Measurements from ENCODE around the gene IL13. TPM values are rescaled to one million over a fixed set of nuclear protein-coding genes. Genes with fewer than 3 reads are reported as not detected.

IL13 gene
- total RNA-seq, 1 experiment from 2014 or later = not detected

- ATAC-seq = no peak
- CTCF ChIA-PET = no interaction called here
- H3K4me2 ChIP-seq (ENCODE audit: low read length) = no peak overlapping the region
- no peak overlapping the region for H3K27ac ChIP-seq (ENCODE audit: low read depth, low read length)
- H3K36me3 ChIP-seq (ENCODE audit: control insufficient read depth in 1 of 2, insufficient read depth in 2 of 2, low read length in 2 of 2) = no peaks in the 10 kb centered on the region
- intact Hi-C loops (cut with micrococcal nuclease) = no loop called here
- no peak overlapping the region for H3K4me3 ChIP-seq (replicated peaks in 1 of 2; ENCODE audit: low read depth in 1 of 2, low read length in 2 of 2)
- TF ChIP-seq CEBPB (IDR thresholded peaks at IDR 0.05; ENCODE audit: low read depth) = no peak
- TF ChIP-seq, protein P1, sequence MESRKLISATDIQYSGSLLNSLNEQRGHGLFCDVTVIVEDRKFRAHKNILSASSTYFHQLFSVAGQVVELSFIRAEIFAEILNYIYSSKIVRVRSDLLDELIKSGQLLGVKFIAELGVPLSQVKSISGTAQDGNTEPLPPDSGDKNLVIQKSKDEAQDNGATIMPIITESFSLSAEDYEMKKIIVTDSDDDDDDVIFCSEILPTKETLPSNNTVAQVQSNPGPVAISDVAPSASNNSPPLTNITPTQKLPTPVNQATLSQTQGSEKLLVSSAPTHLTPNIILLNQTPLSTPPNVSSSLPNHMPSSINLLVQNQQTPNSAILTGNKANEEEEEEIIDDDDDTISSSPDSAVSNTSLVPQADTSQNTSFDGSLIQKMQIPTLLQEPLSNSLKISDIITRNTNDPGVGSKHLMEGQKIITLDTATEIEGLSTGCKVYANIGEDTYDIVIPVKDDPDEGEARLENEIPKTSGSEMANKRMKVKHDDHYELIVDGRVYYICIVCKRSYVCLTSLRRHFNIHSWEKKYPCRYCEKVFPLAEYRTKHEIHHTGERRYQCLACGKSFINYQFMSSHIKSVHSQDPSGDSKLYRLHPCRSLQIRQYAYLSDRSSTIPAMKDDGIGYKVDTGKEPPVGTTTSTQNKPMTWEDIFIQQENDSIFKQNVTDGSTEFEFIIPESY (IDR thresholded peaks at IDR 0.05; ENCODE audit: extremely low read depth, insufficient replicate concordance, low read length) = no peak
- no peak for TF ChIP-seq POLR2AphosphoS5 (IDR thresholded peaks at IDR 0.05; ENCODE audit: low read depth, low read length)
- TF ChIP-seq, protein P2, sequence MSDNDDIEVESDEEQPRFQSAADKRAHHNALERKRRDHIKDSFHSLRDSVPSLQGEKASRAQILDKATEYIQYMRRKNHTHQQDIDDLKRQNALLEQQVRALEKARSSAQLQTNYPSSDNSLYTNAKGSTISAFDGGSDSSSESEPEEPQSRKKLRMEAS (IDR thresholded peaks at IDR 0.05) = no peak
- no TSS peak for BruUV-seq (replicated peaks)
- POLR2A ChIA-PET = no interaction called here
- H3K79me2 ChIP-seq (ENCODE audit: insufficient read depth, low read length) = no peaks in the 10 kb centered on the region
- DNase-seq (ENCODE audit: low read depth, low spot score) = no peak
- RAD21 ChIA-PET (ENCODE audit: low non-redundant PET in 1 of 2, low total read pairs in 2 of 2, uncharacterized antibody in 2 of 2, unreplicated experiment in 2 of 2) = no interaction called here
- no peak overlapping the region for H3K9ac ChIP-seq (ENCODE audit: low read length)
- no peaks in the 10 kb centered on the region for H3K4me1 ChIP-seq (ENCODE audit: control insufficient read depth in 1 of 2, insufficient read depth in 2 of 2, low read length in 2 of 2)
- no peaks in the 10 kb centered on the region for H4K20me1 ChIP-seq (ENCODE audit: insufficient read depth)
- 0 out of 4 replicates have a peak, but pooled peaks cover 0 to 4% of the 10 kb centered on the region in 2 experiments for H3K9me3 ChIP-seq (ENCODE audit: control insufficient read depth in 1 of 2, insufficient read depth in 1 of 2, low read depth in 1 of 2, low read length in 2 of 2)
- H2AFZ ChIP-seq (ENCODE audit: low read depth, low read length, poor library complexity, severe bottlenecking) = no peak overlapping the region
- H3K9me2 ChIP-seq (ENCODE audit: insufficient read depth) = no peaks in the 10 kb centered on the region
- no peaks in the 10 kb centered on the region for H3K27me3 ChIP-seq (ENCODE audit: insufficient read depth, low read length)
These were observed 6.0 kb upstream of the IL13 start for GRCh38 chr5:132651838-132652469.

DNA sequence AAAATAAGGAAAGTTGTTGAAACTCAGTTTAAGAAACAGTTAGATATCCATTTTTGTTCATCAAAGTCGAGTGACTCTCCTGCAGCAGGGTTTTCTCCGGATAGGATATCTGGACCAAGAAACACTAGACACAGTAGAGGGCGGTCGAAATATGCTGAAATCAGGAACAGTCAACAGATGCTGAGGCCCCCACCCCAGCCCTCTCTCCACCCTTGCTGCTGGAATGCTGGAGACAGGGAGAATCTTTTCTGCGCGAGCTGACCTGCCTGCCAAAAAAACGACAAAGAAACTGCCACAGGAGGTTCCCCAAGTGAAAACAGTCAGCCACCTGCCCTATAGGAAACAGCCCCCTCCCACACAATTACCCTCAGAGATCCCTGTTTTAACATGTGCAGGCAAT, 4.3 kb upstream of the IL13 start:
- Histone ChIP-seq H3K36me3 (ENCODE audit: control insufficient read depth in 1 of 2, insufficient read depth in 2 of 2, low read length in 2 of 2) (no peaks in the 10 kb centered on the region), H3K9ac (ENCODE audit: low read length) (no peak overlapping the region), H3K79me2 (ENCODE audit: insufficient read depth, low read length) (no peaks in the 10 kb centered on the region), H3K9me3 (ENCODE audit: control insufficient read depth in 1 of 2, insufficient read depth in 1 of 2, low read depth in 1 of 2, low read length in 2 of 2) (no peaks in the 10 kb centered on the region), H3K9me2 (ENCODE audit: insufficient read depth) (no peaks in the 10 kb centered on the region), H4K20me1 (ENCODE audit: insufficient read depth) (no peaks in the 10 kb centered on the region), H2AFZ (ENCODE audit: low read depth, low read length, poor library complexity, severe bottlenecking) (no peak overlapping the region), H3K27ac (ENCODE audit: low read depth, low read length) (no peak overlapping the region), H3K4me3 (replicated peaks in 1 of 2; ENCODE audit: low read depth in 1 of 2, low read length in 2 of 2) (no peak overlapping the region), H3K27me3 (ENCODE audit: insufficient read depth, low read length) (no peaks in the 10 kb centered on the region), H3K4me2 (ENCODE audit: low read length) (no peak overlapping the region), H3K4me1 (ENCODE audit: control insufficient read depth in 1 of 2, insufficient read depth in 2 of 2, low read length in 2 of 2) (no peaks in the 10 kb centered on the region)
- DNase-seq (ENCODE audit: low read depth, low spot score) = no peak
- no peak for ATAC-seq
- BruUV-seq (replicated peaks) = no TSS peak
- intact Hi-C loops (cut with micrococcal nuclease) = no loop called here
- POLR2A ChIA-PET = no interaction called here
- CTCF ChIA-PET = no interaction called here
- RAD21 ChIA-PET (ENCODE audit: low non-redundant PET in 1 of 2, low total read pairs in 2 of 2, uncharacterized antibody in 2 of 2, unreplicated experiment in 2 of 2) = no interaction called here
- no peak for TF ChIP-seq SIN3A (IDR thresholded peaks at IDR 0.05; ENCODE audit: low read depth)
- TF ChIP-seq SRF (IDR thresholded peaks at IDR 0.05; ENCODE audit: low read depth) = no peak
- no peak for TF ChIP-seq EZH2phosphoT487 (IDR thresholded peaks at IDR 0.05; ENCODE audit: borderline replicate concordance)
- no peak for TF ChIP-seq POLR2A (IDR thresholded peaks at IDR 0.05; ENCODE audit: borderline replicate concordance, extremely low read depth, insufficient read depth, insufficient read length)
- TF ChIP-seq ZFX (IDR thresholded peaks at IDR 0.05) = no peak
- no peak for TF ChIP-seq TCF7L2 (IDR thresholded peaks at IDR 0.05; ENCODE audit: borderline replicate concordance, extremely low read depth, insufficient read depth, insufficient read length)
- TF ChIP-seq, protein P2 (IDR thresholded peaks at IDR 0.05) = no peak
- no peak for TF ChIP-seq CTCF (IDR thresholded peaks at IDR 0.05 in 2 of 3, conservative IDR thresholded peaks at IDR 0.05 in 1 of 3; ENCODE audit: borderline replicate concordance in 1 of 3, insufficient read depth in 1 of 3, low read depth in 2 of 3, low read length in 2 of 3)

All from HCT116 (cell line).